Limb (tissue), 2 donors: ENCODE data around the gene DMRTA1.
"Not testable (repeated sequence)": the region's sequence is repeated elsewhere in the genome, so short reads cannot be mapped to it uniquely, and the experiment has no call there.

Experiments used
- DNase-seq, 2 donors: peaks; one replicate each; pipeline ENCODE4 v3.0.0-alpha.2; 2016; ENCODE audit errors: extremely low spot score in 2 of 2

DMRTA1 gene

GRCh38 chr9:22446589-22446949 is at the start of gene DMRTA1:
Gene DMRTA1 (plus strand): TSS chr9:22446824. CDS start chr9:22447066, 242 bp downstream.
- DNase-seq, result peak; percentile 86 to 87

GRCh38 chr9:22401671-22402070 is 45.0 kb upstream of the DMRTA1 start:
- DNase-seq, result no peak

GRCh38 chr9:22405869-22406659 is 40.6 kb upstream of the DMRTA1 start:
- no peak for DNase-seq

GRCh38 chr9:22413884-22414283 is 32.7 kb upstream of the DMRTA1 start:
- no peak for DNase-seq

GRCh38 chr9:22415941-22416691 is 30.5 kb upstream of the DMRTA1 start:
- no peak for DNase-seq

GRCh38 chr9:22416692-22417060 is 29.9 kb upstream of the DMRTA1 start:
- no peak for DNase-seq

GRCh38 chr9:22423566-22423965 is 23.1 kb upstream of the DMRTA1 start:
- DNase-seq, result no peak

- DNase-seq, result no peak
Measured at GRCh38 chr9:22424616-22425015, 22.0 kb upstream of the DMRTA1 start.

GRCh38 chr9:22425551-22425950 is 21.1 kb upstream of the DMRTA1 start:
- DNase-seq, result no peak

GRCh38 chr9:22427226-22427880 is 19.3 kb upstream of the DMRTA1 start:
- DNase-seq, result no peak

- DNase-seq, result no peak
Measured at GRCh38 chr9:22433691-22434090, 12.9 kb upstream of the DMRTA1 start.

GRCh38 chr9:22435252-22435651 is 11.4 kb upstream of the DMRTA1 start:
- not testable (repeated sequence) for DNase-seq

GRCh38 chr9:22437461-22438067 is 9.1 kb upstream of the DMRTA1 start:
- DNase-seq, result not testable (repeated sequence)

GRCh38 chr9:22440841-22441240 is 5.8 kb upstream of the DMRTA1 start:
- no peak for DNase-seq

- DNase-seq, result peak; percentile 15 to 76
Measured at GRCh38 chr9:22446950-22447617, 460 bp downstream of the DMRTA1 start.

- no peak for DNase-seq
Measured at GRCh38 chr9:22447618-22448305, 1.1 kb downstream of the DMRTA1 start.

GRCh38 chr9:22449719-22450118 is 3.1 kb downstream of the DMRTA1 start:
- no peak for DNase-seq

- peak; percentile 45 to 58 for DNase-seq
Measured at GRCh38 chr9:22452415-22453010, 5.9 kb downstream of the DMRTA1 start.

GRCh38 chr9:22454016-22454415 is 7.4 kb downstream of the DMRTA1 start:
- DNase-seq, result no peak

- no peak for DNase-seq
Measured at GRCh38 chr9:22455181-22455580, 8.6 kb downstream of the DMRTA1 start.
